Fibroblast of the conjunctiva (primary cell): ENCODE measurements around the gene RBM28.
A peak's percentile ranks its signal among the peaks of the same experiment; 100 is the strongest.
"Not testable (repeated sequence)": the region's sequence is repeated elsewhere in the genome, so short reads cannot be mapped to it uniquely, and the experiment has no call there.

Experiments used
- DNase-seq: peaks from one replicate; pipeline ENCODE4 v3.0.0-alpha.2; 2010; ENCODE audit warnings: low read depth

RBM28 gene

GRCh38 chr7:128350708-128351295, 7.1 kb upstream of the RBM28 start:
- no peak for DNase-seq

- DNase-seq = no peak
Observed at GRCh38 chr7:128349466-128349825, 5.7 kb upstream of the RBM28 start.

- DNase-seq = peak; percentile 34
Observed at GRCh38 chr7:128347647-128348097, 4.0 kb upstream of the RBM28 start.

- no peak for DNase-seq
Observed at GRCh38 chr7:128344431-128344774, 695 bp upstream of the RBM28 start.

- DNase-seq = no peak
Observed at GRCh38 chr7:128341733-128342132, 2.0 kb downstream of the RBM28 start.

GRCh38 chr7:128335730-128336129, 8.0 kb downstream of the RBM28 start:
- no peak for DNase-seq

GRCh38 chr7:128324368-128324680, 19.4 kb downstream of the RBM28 start:
- no peak for DNase-seq

- no peak for DNase-seq
Observed at GRCh38 chr7:128323459-128324367, 20.0 kb downstream of the RBM28 start.

- no peak for DNase-seq
Observed at GRCh38 chr7:128323040-128323439, 20.7 kb downstream of the RBM28 start.

- DNase-seq = peak; percentile 42
Observed at GRCh38 chr7:128322040-128322643, 21.6 kb downstream of the RBM28 start.

- DNase-seq = no peak
Observed at GRCh38 chr7:128321044-128321422, 22.7 kb downstream of the RBM28 start.

- no peak for DNase-seq
Observed at GRCh38 chr7:128318691-128319090, 25.0 kb downstream of the RBM28 start.

- DNase-seq = no peak
Observed at GRCh38 chr7:128311013-128311412, 32.7 kb downstream of the RBM28 start.

- no peak for DNase-seq
Observed at GRCh38 chr7:128310499-128310898, 33.2 kb downstream of the RBM28 start.

- DNase-seq = no peak
Observed at GRCh38 chr7:128309976-128310375, 33.7 kb downstream of the RBM28 start.

- no peak for DNase-seq
Observed at GRCh38 chr7:128309124-128309523, 34.6 kb downstream of the RBM28 start.

GRCh38 chr7:128307061-128307460, 36.6 kb downstream of the RBM28 start:
- DNase-seq = no peak

- no peak for DNase-seq
Observed at GRCh38 chr7:128304212-128304611, 39.5 kb downstream of the RBM28 start.

- no peak for DNase-seq
Observed at GRCh38 chr7:128303643-128304042, 40.1 kb downstream of the RBM28 start.

GRCh38 chr7:128303133-128303532, 40.6 kb downstream of the RBM28 start:
- DNase-seq = no peak

GRCh38 chr7:128302139-128302538, 41.6 kb downstream of the RBM28 start:
- DNase-seq = no peak

- DNase-seq = no peak
Observed at GRCh38 chr7:128299109-128299607, 44.5 kb downstream of the RBM28 start.

- DNase-seq = not testable (repeated sequence)
Observed at GRCh38 chr7:128298004-128298403, 45.7 kb downstream of the RBM28 start.
